KMS-11 (cell line): ENCODE results near the gene MED27.

ENCODE experiments used
- H2AFZ ChIP-seq: fragments of 200-600 bp; sonication (generic); 2 replicates; pipeline ENCODE4 v1.6.1; 2016; ENCODE audit warnings: antibody characterized with exemption, mixed run types, low read depth
- H3K27ac ChIP-seq: fragments of 200-600 bp; sonication (generic); 2 replicates; pipeline ENCODE4 v1.6.1; 2016; ENCODE audit warnings: mild to moderate bottlenecking, mixed run types
- H3K27me3 ChIP-seq: fragments of 200-600 bp; sonication (generic); 2 replicates; pipeline ENCODE4 v1.6.1; 2017; ENCODE audit warnings: mild to moderate bottlenecking, low read depth, mixed run types, moderate library complexity; ENCODE audit not compliant: insufficient read depth
- H3K36me3 ChIP-seq: fragments of 200-600 bp; sonication (generic); 2 replicates; pipeline ENCODE4 v1.6.1; 2017; ENCODE audit warnings: mild to moderate bottlenecking, mixed run types; ENCODE audit not compliant: insufficient read depth
- H3K4me1 ChIP-seq: fragments of 200-600 bp; sonication (generic); 2 replicates; pipeline ENCODE4 v1.6.1; 2016; ENCODE audit warnings: mild to moderate bottlenecking, low read depth, mixed run types; ENCODE audit not compliant: poor library complexity, severe bottlenecking
- H3K4me2 ChIP-seq: fragments of 200-600 bp; sonication (generic); 2 replicates; pipeline ENCODE4 v1.7.0; 2016; ENCODE audit warnings: mild to moderate bottlenecking, mixed run types
- H3K4me3 ChIP-seq: fragments of 200-600 bp; sonication (generic); IDR thresholded peaks from 2 replicates; pipeline ENCODE4 v1.6.1; 2017; ENCODE audit warnings: low read depth, low read length, mixed read lengths; ENCODE audit not compliant: insufficient read depth
- H3K79me2 ChIP-seq: fragments of 200-600 bp; sonication (generic); 2 replicates; pipeline ENCODE4 v1.6.1; 2016; ENCODE audit warnings: low read depth, mixed run types; ENCODE audit not compliant: insufficient read depth
- H3K9ac ChIP-seq: fragments of 200-600 bp; sonication (generic); 2 replicates; pipeline ENCODE4 v1.6.1; 2016; ENCODE audit warnings: mild to moderate bottlenecking, mixed run types
- H4K20me1 ChIP-seq: fragments of 200-600 bp; sonication (generic); 2 replicates; pipeline ENCODE4 v1.6.1; 2016; ENCODE audit warnings: mild to moderate bottlenecking, mixed run types; ENCODE audit not compliant: insufficient read depth
- TF ChIP-seq, protein P1 (sequence below): fragments of 200-600 bp; sonication (generic); conservative IDR thresholded peaks from 2 replicates; pipeline ENCODE4 v1.6.1; 2017; ENCODE audit warnings: low read depth, mild to moderate bottlenecking, antibody characterized with exemption, low read length, moderate library complexity, mixed read lengths

The MED27 gene

DNA sequence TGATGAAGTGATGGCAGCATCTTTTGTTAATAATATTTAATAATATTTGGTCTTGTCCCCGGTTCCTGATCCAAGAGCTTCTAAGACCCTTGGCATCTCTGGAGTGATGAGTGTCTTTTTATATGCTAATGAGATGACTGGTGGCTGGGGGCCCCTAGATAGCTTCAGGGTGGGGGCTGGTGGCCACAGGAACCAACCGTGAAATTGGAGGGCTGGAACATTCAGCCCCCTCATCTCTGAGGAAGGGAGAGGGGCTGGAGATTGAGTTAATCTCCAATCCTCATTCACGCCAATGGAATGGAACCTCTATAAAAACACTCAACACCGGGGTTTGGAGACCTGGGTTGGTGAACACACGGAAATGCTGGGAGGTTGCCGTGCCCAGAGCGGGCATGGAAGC is 261.6 kb downstream of the MED27 start:
- Histone ChIP-seq H2AFZ (no peak overlapping the region), H3K9ac (no peak overlapping the region), H3K36me3 (no peaks in the 10 kb centered on the region), H3K4me1 (no peaks in the 10 kb centered on the region), H3K4me2 (no peak overlapping the region), H4K20me1 (no peaks in the 10 kb centered on the region), H3K27ac (no peak overlapping the region), H3K27me3 (peaks cover 96% of the 10 kb centered on the region), H3K79me2 (no peaks in the 10 kb centered on the region), H3K4me3 (no peak overlapping the region)
- TF ChIP-seq, protein P1, sequence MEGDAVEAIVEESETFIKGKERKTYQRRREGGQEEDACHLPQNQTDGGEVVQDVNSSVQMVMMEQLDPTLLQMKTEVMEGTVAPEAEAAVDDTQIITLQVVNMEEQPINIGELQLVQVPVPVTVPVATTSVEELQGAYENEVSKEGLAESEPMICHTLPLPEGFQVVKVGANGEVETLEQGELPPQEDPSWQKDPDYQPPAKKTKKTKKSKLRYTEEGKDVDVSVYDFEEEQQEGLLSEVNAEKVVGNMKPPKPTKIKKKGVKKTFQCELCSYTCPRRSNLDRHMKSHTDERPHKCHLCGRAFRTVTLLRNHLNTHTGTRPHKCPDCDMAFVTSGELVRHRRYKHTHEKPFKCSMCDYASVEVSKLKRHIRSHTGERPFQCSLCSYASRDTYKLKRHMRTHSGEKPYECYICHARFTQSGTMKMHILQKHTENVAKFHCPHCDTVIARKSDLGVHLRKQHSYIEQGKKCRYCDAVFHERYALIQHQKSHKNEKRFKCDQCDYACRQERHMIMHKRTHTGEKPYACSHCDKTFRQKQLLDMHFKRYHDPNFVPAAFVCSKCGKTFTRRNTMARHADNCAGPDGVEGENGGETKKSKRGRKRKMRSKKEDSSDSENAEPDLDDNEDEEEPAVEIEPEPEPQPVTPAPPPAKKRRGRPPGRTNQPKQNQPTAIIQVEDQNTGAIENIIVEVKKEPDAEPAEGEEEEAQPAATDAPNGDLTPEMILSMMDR = no peak

DNA sequence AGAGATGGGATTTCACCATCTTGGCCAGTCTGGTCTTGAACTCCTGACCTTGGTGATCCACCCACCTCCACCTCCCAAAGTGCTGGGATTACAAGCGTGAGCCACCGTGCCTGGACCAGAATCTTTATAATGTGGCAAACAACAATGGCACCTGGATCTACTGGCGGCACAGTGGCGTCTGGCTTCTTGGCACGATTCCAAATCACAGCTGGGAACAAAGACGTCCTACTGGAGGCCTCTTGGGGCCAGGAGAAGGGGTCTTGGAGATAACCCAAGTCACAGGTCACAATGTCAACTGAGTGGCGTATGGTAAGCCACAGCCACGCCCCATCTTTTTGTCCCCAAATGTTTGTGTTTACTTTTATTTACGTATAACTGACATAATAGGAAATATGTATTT is 262.0 kb downstream of the MED27 start:
- Histone ChIP-seq H3K4me1 (no peaks in the 10 kb centered on the region), H3K4me2 (no peak overlapping the region), H3K4me3 (no peak overlapping the region), H2AFZ (no peak overlapping the region), H3K27me3 (peaks cover 96% of the 10 kb centered on the region), H4K20me1 (no peaks in the 10 kb centered on the region), H3K9ac (no peak overlapping the region), H3K27ac (no peak overlapping the region), H3K36me3 (no peaks in the 10 kb centered on the region), H3K79me2 (no peaks in the 10 kb centered on the region)
- TF ChIP-seq, protein P1 = no peak

DNA sequence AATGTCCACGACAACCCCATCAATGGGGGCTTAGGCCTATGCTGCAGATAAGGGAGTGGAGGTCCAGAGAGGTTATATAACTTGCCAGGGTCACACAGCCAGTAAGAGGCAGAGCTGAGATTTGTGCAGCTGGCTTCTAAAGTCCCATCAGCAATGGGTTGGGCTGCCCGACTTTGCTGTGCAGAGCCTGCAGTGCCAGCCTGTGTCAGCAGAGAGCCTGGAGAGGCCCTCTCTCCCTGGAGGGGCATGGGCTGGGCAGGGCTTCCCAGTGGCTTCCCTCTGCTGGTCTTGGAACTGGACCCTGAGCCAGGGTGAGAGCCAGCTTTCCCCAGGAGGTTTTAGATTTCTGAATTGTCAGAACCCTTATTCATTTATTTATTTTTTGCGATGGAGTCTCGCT is 262.6 kb downstream of the MED27 start:
- TF ChIP-seq, protein P1 = no peak
- Histone ChIP-seq H3K36me3 (no peaks in the 10 kb centered on the region), H3K27me3 (peaks cover 96% of the 10 kb centered on the region), H3K9ac (no peak overlapping the region), H3K4me3 (no peak overlapping the region), H4K20me1 (no peaks in the 10 kb centered on the region), H3K4me1 (no peaks in the 10 kb centered on the region), H3K4me2 (no peak overlapping the region), H3K27ac (no peak overlapping the region), H2AFZ (no peak overlapping the region), H3K79me2 (no peaks in the 10 kb centered on the region)

DNA sequence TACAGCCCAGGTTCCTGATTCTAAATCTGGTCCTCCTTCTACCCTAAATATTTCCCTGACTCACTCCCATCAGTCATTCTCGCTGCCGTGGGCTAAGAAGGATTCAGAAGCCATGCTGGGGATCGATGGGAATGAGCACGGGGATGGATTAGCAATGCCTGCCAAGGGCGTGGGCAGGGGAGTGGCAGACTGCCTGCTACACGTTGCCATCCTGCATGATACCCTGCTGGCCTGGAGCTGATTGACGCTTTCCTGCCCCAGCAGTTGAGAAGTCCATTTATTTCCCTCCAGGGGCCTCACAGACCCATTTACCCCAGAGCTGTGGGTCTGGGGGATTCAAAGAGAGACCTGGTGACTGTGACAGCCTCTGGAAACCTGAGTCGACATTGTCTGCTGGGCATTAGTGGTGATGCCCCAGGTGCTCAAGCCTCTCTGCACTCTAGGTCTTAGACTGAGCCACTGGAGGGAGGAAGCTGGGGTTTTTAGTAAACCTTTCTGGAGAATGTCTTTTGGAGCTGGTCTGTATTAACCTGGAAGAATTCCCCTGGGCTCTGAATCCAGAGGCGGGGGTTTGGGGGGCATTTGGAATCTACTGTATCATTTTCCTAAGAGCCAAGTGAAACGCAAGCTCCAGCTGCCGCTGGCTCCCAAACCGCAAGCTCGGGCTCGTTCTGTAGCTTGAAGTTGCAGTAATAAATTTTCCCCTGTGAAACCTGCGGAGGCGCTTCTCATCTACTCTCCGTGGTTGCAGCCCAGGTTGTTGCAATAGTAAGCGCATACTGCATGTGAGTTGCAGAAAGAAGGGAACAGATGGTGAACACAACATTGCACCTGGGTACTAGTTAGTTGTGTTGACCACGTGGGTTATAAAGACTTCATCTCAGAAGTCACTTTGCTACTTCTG is 263.4 kb downstream of the MED27 start:
- H3K36me3 ChIP-seq = no peaks in the 10 kb centered on the region
- no peaks in the 10 kb centered on the region for H3K79me2 ChIP-seq
- no peak overlapping the region for H3K4me2 ChIP-seq
- H3K9ac ChIP-seq = no peak overlapping the region
- H3K4me3 ChIP-seq = no peak overlapping the region
- no peak overlapping the region for H2AFZ ChIP-seq
- TF ChIP-seq, protein P1 = no peak
- H3K27me3 ChIP-seq = peaks cover 96% of the 10 kb centered on the region
- no peaks in the 10 kb centered on the region for H3K4me1 ChIP-seq
- H3K27ac ChIP-seq = no peak overlapping the region
- H4K20me1 ChIP-seq = no peaks in the 10 kb centered on the region
